Omental fat pad (tissue), 4 donors: Measurements from ENCODE around the gene PPP2R3C. TPM values are rescaled to one million over a fixed set of nuclear protein-coding genes. Genes with fewer than 3 reads are reported as not detected.
"Not testable (repeated sequence)": the region's sequence is repeated elsewhere in the genome, so short reads cannot be mapped to it uniquely, and the experiment has no call there.

Experiments used
- ATAC-seq: fragments of 150-250 bp; one replicate; pipeline ENCODE4 v1.9.1; 2016; ENCODE audit warnings: mild to moderate bottlenecking, moderate library complexity; ENCODE audit not compliant: low FRiP score
- DNase-seq: peaks from one replicate; pipeline ENCODE4 v3.0.0-alpha.2; 2019; ENCODE audit warnings: low spot score
- CTCF ChIP-seq, 3 donors: fragments of 450-650 bp; IDR thresholded peaks; one replicate each; pipeline ENCODE4 v1.5.1; 2016 to 2017; ENCODE audit warnings: antibody characterized with exemption in 3 of 3, mild to moderate bottlenecking in 3 of 3, moderate library complexity in 2 of 3
- total RNA-seq, 4 donors: library from RNA; depleted of rRNA; stranded (reverse); fragments of >200 nt; gene quantifications; one replicate each; pipeline ENCODE4 v1.1.0, GENCODE V29; 2016

The PPP2R3C gene
- total RNA-seq, 4 donors from 2014 or later, result 18.1 to 47.6 (median 25.7) TPM

DNA sequence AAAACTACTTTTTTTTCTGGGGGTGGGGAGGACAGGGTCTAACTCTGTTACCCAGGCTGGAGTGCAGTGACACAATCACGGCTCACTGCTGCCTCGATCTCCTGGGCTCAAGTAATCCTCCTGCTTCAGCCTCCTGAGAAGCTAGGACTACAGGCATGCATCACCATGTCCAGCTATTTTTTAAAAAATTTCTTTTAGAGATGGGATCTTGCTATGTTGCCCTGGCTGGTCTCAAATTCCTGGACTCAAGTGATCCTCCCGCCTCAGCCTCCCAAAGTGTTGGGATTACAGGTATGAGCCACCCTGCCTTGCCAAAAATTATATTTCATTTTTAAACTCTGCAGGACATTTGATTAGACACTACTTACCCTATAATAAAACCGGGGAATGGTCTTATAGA lies 5.5 kb downstream of the PPP2R3C start:
- DNase-seq, result no peak
- no peak for ATAC-seq
- TF ChIP-seq CTCF (IDR thresholded peaks at IDR 0.05), result no peak

DNA sequence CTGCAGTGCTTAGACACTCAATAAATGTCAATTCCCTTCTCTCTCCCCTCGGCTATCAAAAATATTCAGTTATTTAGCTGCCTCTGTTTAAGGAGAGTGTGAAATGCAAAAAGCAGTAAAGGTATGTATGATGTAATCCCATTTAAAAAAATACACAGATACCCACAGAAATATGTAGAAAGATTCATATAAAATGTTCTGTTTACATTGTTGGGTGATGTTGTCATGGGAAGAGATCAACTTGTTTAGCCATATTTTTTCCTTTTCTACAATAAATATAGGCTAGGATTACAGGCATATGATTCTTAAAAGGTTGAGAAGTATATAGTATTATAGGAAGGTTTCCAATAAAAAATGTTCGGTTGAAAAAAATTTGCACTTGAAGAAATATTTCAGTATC lies 7.8 kb downstream of the PPP2R3C start:
- no peak for ATAC-seq
- TF ChIP-seq CTCF (IDR thresholded peaks at IDR 0.05), result no peak
- no peak for DNase-seq

- DNase-seq, result no peak
- no peak for ATAC-seq
- no peak for TF ChIP-seq CTCF (IDR thresholded peaks at IDR 0.05)
Measured at GRCh38 chr14:35113308-35113950, 8.4 kb downstream of the PPP2R3C start.

GRCh38 chr14:35112641-35113040 lies 9.1 kb downstream of the PPP2R3C start:
- no peak for TF ChIP-seq CTCF (IDR thresholded peaks at IDR 0.05)
- DNase-seq (no peak), ATAC-seq (no peak)

DNA sequence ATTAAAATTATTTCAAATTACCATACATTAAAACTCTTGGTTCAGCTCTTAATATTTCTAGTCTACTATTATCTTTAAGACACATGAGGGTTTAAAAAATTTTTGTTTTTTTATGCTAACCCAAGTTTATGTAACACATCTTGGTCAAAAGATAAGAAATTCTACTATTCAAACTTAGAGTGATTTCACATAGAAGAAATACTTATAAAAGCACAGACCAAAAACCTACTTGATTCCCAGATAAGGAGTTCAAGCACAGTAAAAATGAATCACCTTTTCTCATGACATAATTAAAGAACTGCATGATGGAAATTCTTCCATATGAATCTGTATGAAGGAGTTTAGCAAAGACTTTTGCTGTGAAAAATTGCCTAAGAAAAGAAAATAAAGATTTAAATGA lies 13.9 kb downstream of the PPP2R3C start:
- ATAC-seq, result no peak
- no peak for DNase-seq
- no peak for TF ChIP-seq CTCF (IDR thresholded peaks at IDR 0.05)

DNA sequence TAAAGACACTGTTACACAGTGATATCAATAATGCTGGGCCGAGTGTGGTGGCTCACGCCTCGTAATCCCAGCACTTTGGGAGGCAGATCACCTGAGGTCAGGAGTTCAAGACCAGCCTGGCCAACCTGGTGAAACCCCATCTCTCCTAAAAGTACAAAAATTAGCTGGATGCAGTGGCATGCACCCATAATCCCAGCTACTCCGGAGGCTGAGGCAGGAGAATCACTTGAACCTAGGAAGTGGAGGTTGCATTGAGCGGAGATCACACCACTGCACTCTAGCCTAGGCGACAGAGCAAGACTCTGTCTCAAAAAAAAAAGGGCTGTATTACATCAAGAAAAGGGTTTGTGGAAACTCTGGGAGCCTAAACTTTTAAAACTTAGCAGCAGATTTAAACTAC lies 27.1 kb downstream of the PPP2R3C start:
- DNase-seq, ATAC-seq: not testable (repeated sequence)

GRCh38 chr14:35088514-35088913 lies 33.3 kb downstream of the PPP2R3C start:
- ATAC-seq (no peak), DNase-seq (no peak)
- no peak for TF ChIP-seq CTCF (IDR thresholded peaks at IDR 0.05)
